HG03103 (cell line): ENCODE results near the gene IL23A.

Experiments
- ATAC-seq: cut with Tn5 transposase; IDR thresholded peaks from one replicate; pipeline ENCODE4 v1.9.1; 2021; ENCODE audit warnings: low read depth; ENCODE audit not compliant: unreplicated experiment

The IL23A gene

GRCh38 chr12:56359851-56360767, 21.4 kb downstream of the IL23A start, which contains the start of gene STAT2:
STAT2 (minus strand) TSS chr12:56360107; CDS start chr12:56356571, 3,536 bp downstream.
- peak; percentile 88 for ATAC-seq

DNA sequence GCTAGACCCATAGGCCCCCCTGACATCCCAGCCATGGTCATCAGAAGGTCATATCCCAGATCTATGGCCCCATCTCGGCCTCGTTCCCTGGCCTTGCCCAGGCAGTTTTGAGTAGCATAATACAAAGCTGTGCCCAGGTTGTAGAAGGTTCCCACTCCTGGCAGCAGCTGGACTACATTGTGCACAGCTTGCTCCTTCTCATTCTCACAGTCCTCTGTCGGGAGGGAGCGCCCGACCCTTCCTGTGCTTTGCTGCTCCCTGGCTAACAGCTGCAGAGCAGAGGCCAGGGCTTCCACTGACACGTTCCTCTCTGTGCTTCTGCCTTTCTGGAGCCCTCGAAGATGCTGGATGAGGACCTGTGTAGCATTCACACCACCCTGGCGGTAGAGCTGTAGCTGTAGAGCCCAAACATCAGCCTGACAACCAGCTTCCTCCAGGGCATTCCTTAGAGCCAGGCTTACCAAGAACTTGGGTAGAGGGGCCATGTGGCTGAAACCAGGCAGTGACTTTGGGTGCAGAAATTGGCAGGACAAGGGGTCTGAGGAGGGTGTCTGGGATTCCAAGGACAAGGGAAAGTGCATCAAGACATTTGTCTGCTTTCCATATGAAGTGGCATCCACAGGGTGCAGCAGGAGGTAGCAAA, 22.9 kb downstream of the IL23A start:
- no peak for ATAC-seq

GRCh38 chr12:56362130-56363059, 23.7 kb downstream of the IL23A start, which contains the start of gene APOF:
APOF (minus strand) TSS chr12:56362857; CDS start chr12:56362745, 112 bp downstream.
- ATAC-seq = no peak

GRCh38 chr12:56366948-56367347, 28.3 kb downstream of the IL23A start:
- no peak for ATAC-seq

GRCh38 chr12:56373515-56373914, 34.8 kb downstream of the IL23A start:
- no peak for ATAC-seq

DNA sequence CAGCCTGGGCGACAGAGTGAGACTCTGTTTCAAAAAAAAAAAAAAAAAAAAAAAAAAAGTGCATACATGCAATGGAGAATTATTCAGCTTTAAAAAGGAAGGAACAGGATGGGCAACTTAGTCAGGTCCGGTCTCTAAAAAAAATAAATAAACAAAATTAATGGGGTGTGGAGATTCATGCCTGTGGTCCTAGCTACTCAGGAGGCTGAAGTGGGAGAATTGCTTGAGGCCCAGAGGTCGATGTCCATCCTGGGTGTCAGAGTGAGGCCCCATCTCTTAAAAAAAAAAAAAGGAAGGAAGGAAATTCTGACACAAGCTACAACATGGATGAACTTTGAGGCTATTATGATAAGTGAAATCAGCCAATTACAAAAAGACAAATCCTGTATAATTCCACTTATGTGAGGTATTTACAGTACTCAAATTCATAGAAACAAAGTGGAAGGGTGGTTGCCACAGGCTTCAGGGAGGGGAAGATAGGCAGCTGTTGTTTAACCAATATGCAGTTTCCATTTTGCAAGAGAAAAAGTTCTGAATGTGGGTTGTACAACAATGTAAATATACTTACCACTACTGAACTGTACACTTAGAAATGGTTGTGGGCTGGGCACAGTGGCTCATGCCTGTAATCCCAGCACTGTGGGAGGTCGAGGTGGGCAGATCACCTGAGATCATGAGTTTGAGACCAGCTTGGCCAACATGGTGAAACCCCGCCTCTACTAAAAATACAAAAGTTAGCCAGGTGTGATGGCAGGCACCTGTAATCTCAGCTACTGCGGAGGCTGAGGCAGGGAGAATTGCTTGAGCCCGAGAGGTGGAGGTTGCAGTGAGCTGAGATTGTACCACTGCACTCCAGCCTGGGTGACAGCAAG, 36.3 kb downstream of the IL23A start:
- no peak for ATAC-seq

DNA sequence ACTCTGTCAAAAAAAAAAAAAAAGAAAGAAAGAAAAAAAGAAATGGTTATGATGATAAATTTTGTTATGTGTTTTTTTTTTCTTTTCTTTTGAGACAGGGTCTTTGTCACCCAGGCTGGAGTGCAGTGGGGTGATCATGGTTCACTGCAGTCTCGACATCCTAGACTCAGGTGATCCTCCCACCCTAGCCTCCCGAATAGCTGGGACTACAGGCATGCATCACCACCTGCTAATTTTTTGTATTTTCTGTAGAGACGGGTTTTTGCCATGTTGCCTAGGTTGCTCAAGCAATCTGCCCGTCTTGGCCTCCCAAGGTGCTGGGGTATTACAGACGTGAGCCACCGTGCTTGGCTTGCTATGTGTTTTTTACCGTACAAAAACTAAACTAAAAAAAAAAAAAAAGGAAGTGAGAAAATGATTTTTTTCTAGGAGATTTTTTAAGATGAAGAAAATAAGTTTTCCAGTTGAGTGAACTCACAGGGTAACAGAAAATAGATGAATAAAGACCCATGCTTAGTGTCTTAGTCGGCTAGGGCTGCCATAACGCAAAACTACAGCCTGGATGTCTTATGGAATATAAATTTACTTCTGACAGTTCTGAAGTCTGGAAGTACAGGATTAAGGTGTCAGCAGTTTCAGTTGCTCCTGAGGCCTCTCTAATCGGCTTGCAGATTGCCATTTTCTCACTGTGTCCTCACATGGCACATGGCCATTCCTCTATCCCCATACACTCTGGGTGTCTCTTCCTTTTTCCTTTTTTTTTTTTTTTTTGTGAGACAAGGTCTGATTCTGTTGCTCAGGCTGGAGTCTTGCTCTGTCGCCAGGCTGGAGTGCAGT, 37.1 kb downstream of the IL23A start:
- no peak for ATAC-seq

GRCh38 chr12:56377310-56377988, 38.8 kb downstream of the IL23A start:
- no peak for ATAC-seq

- no peak for ATAC-seq
Observed at GRCh38 chr12:56377989-56378316, 39.3 kb downstream of the IL23A start.

- ATAC-seq = no peak
Observed at GRCh38 chr12:56382611-56383010, 43.9 kb downstream of the IL23A start.

DNA sequence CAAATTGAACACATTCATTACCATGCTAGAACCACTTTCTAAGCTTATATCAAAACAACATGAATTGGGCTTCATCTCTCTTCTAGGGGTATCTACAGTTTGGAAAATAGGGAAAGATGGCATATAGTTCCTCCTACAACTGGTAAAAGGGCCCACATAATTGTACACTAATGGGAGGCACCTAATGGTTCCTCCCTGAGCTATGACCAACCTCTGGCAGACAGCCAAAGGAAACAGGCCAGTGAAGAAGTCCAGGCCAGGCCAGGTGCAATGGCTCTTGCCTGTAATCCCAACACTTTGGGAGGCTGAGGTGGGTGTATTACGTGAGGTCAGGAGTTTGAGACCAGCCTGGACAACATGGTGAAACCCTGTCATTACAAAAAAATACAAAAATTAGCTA, 47.2 kb downstream of the IL23A start:
- no peak for ATAC-seq

DNA sequence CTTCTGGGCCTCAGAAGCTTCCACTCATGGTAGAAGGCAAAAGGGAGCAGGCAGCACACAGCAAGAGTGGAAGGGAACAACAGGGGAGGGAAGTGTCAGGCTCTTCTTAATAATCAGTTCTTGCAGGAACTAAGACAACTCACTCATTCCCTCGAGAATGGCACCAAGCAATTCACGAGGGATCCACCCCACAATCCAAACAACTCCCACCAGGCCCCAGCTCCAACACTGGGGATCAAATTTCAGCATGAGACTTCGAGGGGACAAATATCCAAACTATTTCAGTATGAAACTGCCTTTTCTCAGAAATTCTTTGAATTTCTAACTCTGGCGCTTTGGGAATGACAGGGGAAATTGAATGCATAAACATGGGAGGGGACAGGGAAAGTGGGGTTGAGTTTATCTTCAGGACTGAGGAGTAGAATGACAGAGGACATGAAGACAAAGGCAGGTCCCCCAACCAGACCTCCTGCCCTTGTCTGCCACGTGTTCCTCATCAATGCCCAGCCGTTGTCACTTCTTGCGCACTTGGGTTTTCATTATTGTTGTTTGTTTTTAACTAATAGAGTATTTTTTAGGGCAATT, 48.6 kb downstream of the IL23A start:
- ATAC-seq = no peak

GRCh38 chr12:56389412-56389811, 50.7 kb downstream of the IL23A start:
- ATAC-seq = no peak
